ENCODE results near the gene UNC5A.

The UNC5A gene

GRCh38 chr5:176912115-176912514 lies 101.8 kb downstream of the UNC5A start:
- TF ChIP-seq YY1 (IDR thresholded peaks at IDR 0.05; ENCODE audit: low read depth): no peak

- TF ChIP-seq YY1 (IDR thresholded peaks at IDR 0.05; ENCODE audit: low read depth): no peak
- TF ChIP-seq MAX (IDR thresholded peaks at IDR 0.05): no peak
- no peak for TF ChIP-seq CREB1 (IDR thresholded peaks at IDR 0.05; ENCODE audit: low read depth)
- no peak for TF ChIP-seq FOXM1 (IDR thresholded peaks at IDR 0.05; ENCODE audit: borderline replicate concordance, low read depth)
Measured at GRCh38 chr5:176915906-176916305, 105.5 kb downstream of the UNC5A start.

GRCh38 chr5:176916337-176916736 lies 106.0 kb downstream of the UNC5A start:
- TF ChIP-seq EP300 (IDR thresholded peaks at IDR 0.05; ENCODE audit: borderline replicate concordance) (no peak), RAD21 (IDR thresholded peaks at IDR 0.05; ENCODE audit: low read depth) (no peak), YY1 (IDR thresholded peaks at IDR 0.05; ENCODE audit: low read depth) (no peak), USF1 (IDR thresholded peaks at IDR 0.05) (no peak), REST (IDR thresholded peaks at IDR 0.05; ENCODE audit: low read depth) (no peak)

GRCh38 chr5:176918613-176919012 lies 108.3 kb downstream of the UNC5A start:
- no peak for TF ChIP-seq RAD21 (IDR thresholded peaks at IDR 0.05; ENCODE audit: low read depth)
- peak; percentile 49; the same call in 1 of the 2 replicates for TF ChIP-seq CEBPB (IDR thresholded peaks at IDR 0.05)
- TF ChIP-seq CREB1 (IDR thresholded peaks at IDR 0.05; ENCODE audit: low read depth): no peak
- TF ChIP-seq REST (IDR thresholded peaks at IDR 0.05; ENCODE audit: low read depth): no peak
- no peak for TF ChIP-seq EGR1 (IDR thresholded peaks at IDR 0.05)
- TF ChIP-seq YY1 (IDR thresholded peaks at IDR 0.05; ENCODE audit: low read depth): no peak

GRCh38 chr5:176921714-176922113 lies 111.4 kb downstream of the UNC5A start:
- no peak for TF ChIP-seq YY1 (IDR thresholded peaks at IDR 0.05; ENCODE audit: low read depth)
- no peak for TF ChIP-seq EGR1 (IDR thresholded peaks at IDR 0.05)
- no peak for TF ChIP-seq RAD21 (IDR thresholded peaks at IDR 0.05; ENCODE audit: low read depth)
- TF ChIP-seq ZBTB7A (IDR thresholded peaks at IDR 0.05; ENCODE audit: low read depth): no peak

GRCh38 chr5:176922817-176923216 lies 112.5 kb downstream of the UNC5A start:
- TF ChIP-seq ZBTB7A (IDR thresholded peaks at IDR 0.05; ENCODE audit: low read depth) (no peak), TAF1 (IDR thresholded peaks at IDR 0.05; ENCODE audit: low read depth) (no peak), MAX (IDR thresholded peaks at IDR 0.05) (no peak), RAD21 (IDR thresholded peaks at IDR 0.05; ENCODE audit: low read depth) (no peak), EP300 (IDR thresholded peaks at IDR 0.05; ENCODE audit: borderline replicate concordance) (no peak), CREB1 (IDR thresholded peaks at IDR 0.05; ENCODE audit: low read depth) (no peak), TEAD4 (IDR thresholded peaks at IDR 0.05) (no peak), NFIC (IDR thresholded peaks at IDR 0.05) (no peak), EGR1 (IDR thresholded peaks at IDR 0.05) (no peak), FOXM1 (IDR thresholded peaks at IDR 0.05; ENCODE audit: borderline replicate concordance, low read depth) (no peak), CEBPB (IDR thresholded peaks at IDR 0.05) (no peak), USF1 (IDR thresholded peaks at IDR 0.05) (no peak), REST (IDR thresholded peaks at IDR 0.05; ENCODE audit: low read depth) (no peak), TCF12 (IDR thresholded peaks at IDR 0.05; ENCODE audit: low read depth) (no peak), YY1 (IDR thresholded peaks at IDR 0.05; ENCODE audit: low read depth) (no peak)

All from Ishikawa (cell line).